Mesothelial cell of epicardium (in vitro differentiated cells): ENCODE results near the gene P2RY1. TPM values are rescaled to one million over a fixed set of nuclear protein-coding genes. Genes with fewer than 3 reads are reported as not detected.
"Not testable (repeated sequence)": the region's sequence is repeated elsewhere in the genome, so short reads cannot be mapped to it uniquely, and the experiment has no call there.

Experiments used
- DNase-seq, 2 experiments: peaks; one replicate each; pipeline ENCODE4 v3.0.0; 2021; ENCODE audit warnings: low spot score in 2 of 2; ENCODE audit not compliant: unreplicated experiment in 2 of 2
- H3K27ac Mint-ChIP-seq: 2 replicates; pipeline ENCODE4 v1.8.0; 2021; ENCODE audit warnings: mixed read lengths
- H3K27me3 Mint-ChIP-seq: 2 replicates; pipeline ENCODE4 v1.8.0; 2021; ENCODE audit warnings: low read depth, mixed read lengths
- H3K36me3 Mint-ChIP-seq: 2 replicates; pipeline ENCODE4 v1.8.0; 2021; ENCODE audit warnings: mixed read lengths
- H3K4me1 Mint-ChIP-seq: 2 replicates; pipeline ENCODE4 v1.8.0; 2021; ENCODE audit warnings: mixed read lengths
- H3K4me3 Mint-ChIP-seq: 2 replicates; pipeline ENCODE4 v1.8.0; 2021; ENCODE audit warnings: mild to moderate bottlenecking, moderate library complexity, mixed read lengths
- H3K9me3 Mint-ChIP-seq: 2 replicates; pipeline ENCODE4 v1.8.0; 2021; ENCODE audit warnings: mixed read lengths
- CTCF ChIP-seq: fragments of 200-600 bp; sonication (generic); IDR thresholded peaks from one replicate; pipeline ENCODE4 v1.5.0; 2021; ENCODE audit warnings: antibody characterized with exemption; ENCODE audit not compliant: unreplicated experiment
- total RNA-seq: library from RNA; stranded (reverse); gene quantifications from 3 replicates; pipeline ENCODE4 v1.2.1, GENCODE V29; 2021

The P2RY1 gene
- total RNA-seq, 1 donor from 2014 or later = 8.5 TPM

DNA sequence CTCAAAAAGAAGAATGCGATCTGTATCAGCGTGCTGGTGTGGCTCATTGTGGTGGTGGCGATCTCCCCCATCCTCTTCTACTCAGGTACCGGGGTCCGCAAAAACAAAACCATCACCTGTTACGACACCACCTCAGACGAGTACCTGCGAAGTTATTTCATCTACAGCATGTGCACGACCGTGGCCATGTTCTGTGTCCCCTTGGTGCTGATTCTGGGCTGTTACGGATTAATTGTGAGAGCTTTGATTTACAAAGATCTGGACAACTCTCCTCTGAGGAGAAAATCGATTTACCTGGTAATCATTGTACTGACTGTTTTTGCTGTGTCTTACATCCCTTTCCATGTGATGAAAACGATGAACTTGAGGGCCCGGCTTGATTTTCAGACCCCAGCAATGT, 1.3 kb downstream of the P2RY1 start:
- H3K4me1 Mint-ChIP-seq = peaks cover 18% of the 10 kb centered on the region
- peaks cover 42% of the 10 kb centered on the region for H3K27me3 Mint-ChIP-seq
- TF ChIP-seq CTCF = no peak
- no peaks in the 10 kb centered on the region for H3K9me3 Mint-ChIP-seq
- H3K4me3 Mint-ChIP-seq = peak overlapping the region; percentile 84
- H3K36me3 Mint-ChIP-seq = no peaks in the 10 kb centered on the region
- H3K27ac Mint-ChIP-seq = no peak overlapping the region
- no peak for DNase-seq

DNA sequence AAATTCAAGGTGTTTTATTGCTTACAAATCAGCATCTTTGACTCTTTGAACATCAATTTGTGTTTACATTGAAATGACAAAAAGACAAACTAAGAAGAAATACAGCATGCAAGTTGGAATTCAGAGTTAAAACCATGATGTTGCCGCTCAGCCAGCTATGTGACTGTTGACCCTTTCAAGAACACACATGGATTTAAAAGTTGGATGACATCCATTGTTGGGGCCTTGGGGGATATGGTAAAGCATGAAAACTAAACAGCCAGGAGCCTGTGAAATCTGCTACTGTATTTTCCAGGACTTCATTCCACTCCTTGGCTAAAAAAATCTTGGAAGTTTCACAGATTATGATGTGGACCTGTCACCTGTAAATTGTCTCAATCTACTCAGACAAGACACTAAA, 4.6 kb downstream of the P2RY1 start:
- no peak overlapping the region for H3K27ac Mint-ChIP-seq
- peaks cover 39% of the 10 kb centered on the region for H3K27me3 Mint-ChIP-seq
- no peaks in the 10 kb centered on the region for H3K9me3 Mint-ChIP-seq
- DNase-seq = no peak
- H3K4me3 Mint-ChIP-seq = peak overlapping the region; percentile 4
- peaks cover 14% of the 10 kb centered on the region for H3K4me1 Mint-ChIP-seq
- no peak for TF ChIP-seq CTCF
- no peaks in the 10 kb centered on the region for H3K36me3 Mint-ChIP-seq

DNA sequence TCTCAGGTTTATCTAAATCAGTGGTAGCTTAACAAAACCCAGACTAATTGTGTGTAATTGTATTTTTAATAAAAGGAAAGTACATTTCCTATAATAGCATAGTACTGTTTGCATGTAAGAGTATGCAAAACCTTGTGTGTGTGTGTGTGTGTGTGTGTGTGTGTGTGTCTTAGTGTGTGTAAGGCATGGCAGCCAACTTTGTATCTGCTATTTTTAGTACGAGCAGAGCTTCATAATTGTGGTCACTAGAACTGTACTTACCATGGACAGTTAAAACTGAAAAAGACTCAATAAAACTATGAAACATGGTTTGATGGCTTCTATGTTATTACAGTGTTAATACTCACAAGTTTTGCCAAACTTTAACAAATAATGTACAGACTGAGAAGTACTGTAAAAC, 6.2 kb downstream of the P2RY1 start:
- TF ChIP-seq CTCF = no peak
- peaks cover 29% of the 10 kb centered on the region for H3K27me3 Mint-ChIP-seq
- DNase-seq = no peak
- no peaks in the 10 kb centered on the region for H3K36me3 Mint-ChIP-seq
- no peak overlapping the region for H3K27ac Mint-ChIP-seq
- H3K9me3 Mint-ChIP-seq = no peaks in the 10 kb centered on the region
- H3K4me3 Mint-ChIP-seq = no peak overlapping the region
- H3K4me1 Mint-ChIP-seq = peaks cover 10% of the 10 kb centered on the region

- peaks cover 2% of the 10 kb centered on the region for H3K9me3 Mint-ChIP-seq
- peaks cover 1% of the 10 kb centered on the region for H3K36me3 Mint-ChIP-seq
- peaks cover 16% of the 10 kb centered on the region for H3K27me3 Mint-ChIP-seq
- H3K4me1 Mint-ChIP-seq = peaks cover 7% of the 10 kb centered on the region
- no peak overlapping the region for H3K4me3 Mint-ChIP-seq
- H3K27ac Mint-ChIP-seq = no peak overlapping the region
- no peak for DNase-seq
- no peak for TF ChIP-seq CTCF
Measured at GRCh38 chr3:152842413-152842812, 7.5 kb downstream of the P2RY1 start.

GRCh38 chr3:152843955-152844354, 9.0 kb downstream of the P2RY1 start:
- peaks cover 3% of the 10 kb centered on the region for H3K27me3 Mint-ChIP-seq
- H3K9me3 Mint-ChIP-seq = peaks cover 18% of the 10 kb centered on the region
- peaks cover 6% of the 10 kb centered on the region for H3K36me3 Mint-ChIP-seq
- no peak for TF ChIP-seq CTCF
- H3K27ac Mint-ChIP-seq = no peak overlapping the region
- DNase-seq = no peak
- peaks cover 6% of the 10 kb centered on the region for H3K4me1 Mint-ChIP-seq
- H3K4me3 Mint-ChIP-seq = no peak overlapping the region

DNA sequence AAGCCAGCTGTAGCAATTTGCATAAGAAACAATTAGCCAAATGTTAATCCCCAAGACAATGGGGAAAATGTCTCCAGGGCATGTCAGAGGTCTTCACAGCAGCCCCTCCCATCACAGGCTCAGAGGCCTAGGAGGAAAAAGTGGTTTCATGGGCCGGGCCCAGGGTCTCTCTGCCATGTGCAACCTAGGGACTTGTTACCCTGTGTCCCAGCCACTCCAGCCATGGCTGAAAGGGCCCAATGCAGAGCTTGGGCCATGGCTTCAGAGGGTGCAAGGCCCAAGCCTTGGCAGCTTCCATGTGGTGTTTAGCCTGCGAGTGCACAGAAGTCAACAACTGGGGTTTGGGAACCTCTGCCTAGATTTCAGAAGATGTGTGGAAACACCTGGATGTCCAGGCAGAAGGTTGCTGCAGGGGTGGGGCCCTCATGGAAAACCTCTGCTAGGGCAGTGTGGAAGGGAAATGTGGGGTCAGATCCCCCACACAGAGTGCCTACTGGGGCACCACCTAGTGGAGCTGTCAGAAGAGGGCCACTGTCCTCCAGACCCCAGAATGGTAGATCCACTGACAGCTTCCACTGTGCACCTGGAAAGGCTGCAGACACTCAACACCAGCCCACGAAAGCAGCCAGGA, 11.8 kb downstream of the P2RY1 start:
- not testable (repeated sequence) for H3K4me1 Mint-ChIP-seq, H3K36me3 Mint-ChIP-seq, DNase-seq, H3K27me3 Mint-ChIP-seq, H3K27ac Mint-ChIP-seq, H3K4me3 Mint-ChIP-seq
- peaks cover 21% of the 10 kb centered on the region for H3K9me3 Mint-ChIP-seq

- not testable (repeated sequence) for H3K4me1 Mint-ChIP-seq, DNase-seq
Measured at GRCh38 chr3:152847599-152847998, 12.7 kb downstream of the P2RY1 start.

More at GRCh38 chr3:152847599-152847998, 12.7 kb downstream of the P2RY1 start:
- H3K27ac Mint-ChIP-seq, H3K4me3 Mint-ChIP-seq, H3K27me3 Mint-ChIP-seq, H3K36me3 Mint-ChIP-seq: not testable (repeated sequence)
- peaks cover 21% of the 10 kb centered on the region for H3K9me3 Mint-ChIP-seq
